ENCODE measurements around the gene SCN2B.

SCN2B gene

DNA sequence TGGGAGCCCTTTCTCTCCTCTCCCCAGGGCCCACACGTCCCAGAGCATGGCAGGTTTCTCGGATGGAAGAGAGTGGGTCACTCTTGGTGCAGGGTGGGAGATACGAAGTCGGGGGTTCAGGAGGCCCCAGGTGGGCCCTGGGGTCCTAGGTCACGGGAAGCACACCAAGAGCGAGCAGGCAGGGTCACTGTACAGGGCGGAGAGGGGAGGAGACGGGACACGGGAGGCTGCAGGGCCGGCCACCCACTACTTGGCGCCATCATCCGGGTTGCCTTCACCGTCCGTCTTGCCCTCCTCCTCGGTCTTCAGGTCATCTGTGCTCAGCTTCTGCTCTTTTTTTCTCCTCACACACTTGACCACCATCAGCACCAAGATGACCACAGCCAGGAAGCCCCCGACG is 9.8 kb downstream of the SCN2B start:
- no peak for DNase-seq (ENCODE audit: low read depth)
- no peak overlapping the region for H3K4me3 ChIP-seq (ENCODE audit: low read depth, low read length)
- in situ Hi-C loops (cut with HindIII; ENCODE audit: low sequenced_read_pairs): no loop called here
- TF ChIP-seq CTCF (IDR thresholded peaks at IDR 0.05; ENCODE audit: low read depth, low read length, missing control alignments): no peak

GRCh38 chr11:118164885-118165284 is 11.6 kb downstream of the SCN2B start:
- no peak overlapping the region for H3K4me3 ChIP-seq (ENCODE audit: low read depth, low read length)
- no peak for TF ChIP-seq CTCF (IDR thresholded peaks at IDR 0.05; ENCODE audit: low read depth, low read length, missing control alignments)
- no peak for DNase-seq (ENCODE audit: low read depth)
- in situ Hi-C loops (cut with HindIII; ENCODE audit: low sequenced_read_pairs): no loop called here

DNA sequence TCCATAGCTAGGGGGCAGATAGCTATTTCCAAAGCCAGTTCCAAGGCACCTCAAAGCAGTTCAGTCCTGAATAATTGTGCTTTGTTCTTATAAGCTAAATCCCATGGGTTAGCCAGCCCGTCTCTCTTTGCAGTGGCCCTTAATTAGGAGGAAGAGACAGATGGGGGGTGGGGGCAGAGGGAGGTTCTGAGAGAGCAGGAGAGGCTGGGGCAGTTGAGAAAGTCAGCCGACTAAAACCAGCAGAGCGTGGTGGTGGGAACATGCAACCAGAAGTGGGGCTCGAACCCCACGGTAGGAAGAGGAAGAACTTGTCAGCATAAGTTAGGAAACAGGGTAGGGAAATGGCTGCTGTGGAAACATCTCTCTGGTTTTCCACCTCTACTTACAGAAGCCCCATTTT is 12.9 kb downstream of the SCN2B start:
- no peak for DNase-seq (ENCODE audit: low read depth)
- H3K4me3 ChIP-seq (ENCODE audit: low read depth, low read length): no peak overlapping the region
- in situ Hi-C loops (cut with HindIII; ENCODE audit: low sequenced_read_pairs): no loop called here
- TF ChIP-seq CTCF (IDR thresholded peaks at IDR 0.05; ENCODE audit: low read depth, low read length, missing control alignments): no peak

DNA sequence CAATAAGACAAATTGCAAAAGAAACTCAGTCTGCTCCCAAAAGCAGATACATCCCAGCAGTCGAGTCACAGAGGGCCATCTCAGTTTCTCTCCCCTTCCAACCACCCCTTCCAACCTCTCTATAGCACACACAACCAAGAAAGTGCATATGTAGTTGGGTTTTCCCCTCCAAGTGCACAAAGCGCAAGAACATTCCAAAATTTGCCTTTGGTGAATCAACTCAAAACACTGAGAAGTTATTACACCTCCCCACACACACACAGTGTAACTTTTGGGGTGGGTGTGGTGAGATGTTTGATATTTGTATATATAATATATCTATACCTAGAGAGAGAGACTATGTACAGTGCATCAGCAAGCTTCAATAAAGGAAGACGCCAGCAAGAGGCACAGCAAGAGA is 13.6 kb downstream of the SCN2B start:
- DNase-seq (ENCODE audit: low read depth): no peak
- no peak for TF ChIP-seq CTCF (IDR thresholded peaks at IDR 0.05; ENCODE audit: low read depth, low read length, missing control alignments)
- in situ Hi-C loops (cut with HindIII; ENCODE audit: low sequenced_read_pairs): no loop called here
- no peak overlapping the region for H3K4me3 ChIP-seq (ENCODE audit: low read depth, low read length)

DNA sequence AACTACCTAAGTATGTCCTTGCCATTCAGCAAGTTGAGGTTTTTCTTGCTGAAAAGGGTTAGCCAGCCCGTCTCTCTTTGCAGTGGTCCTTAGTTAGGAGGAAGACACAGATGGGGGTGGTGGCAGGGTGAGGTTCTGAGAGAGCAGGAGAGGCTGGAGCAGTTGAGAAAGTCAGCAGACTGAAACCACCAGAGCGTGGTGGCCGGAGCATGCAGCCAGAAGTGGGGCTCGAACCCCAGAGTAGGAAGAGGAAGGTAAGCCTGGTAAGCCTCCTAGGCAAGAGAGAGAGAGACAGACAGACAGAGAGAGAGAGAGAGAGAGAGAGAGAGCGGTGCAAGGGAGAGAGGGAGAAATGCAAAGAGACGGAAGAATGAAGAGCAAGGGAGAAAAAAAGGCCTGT is 14.7 kb downstream of the SCN2B start:
- in situ Hi-C loops (cut with HindIII; ENCODE audit: low sequenced_read_pairs): no loop called here

DNA sequence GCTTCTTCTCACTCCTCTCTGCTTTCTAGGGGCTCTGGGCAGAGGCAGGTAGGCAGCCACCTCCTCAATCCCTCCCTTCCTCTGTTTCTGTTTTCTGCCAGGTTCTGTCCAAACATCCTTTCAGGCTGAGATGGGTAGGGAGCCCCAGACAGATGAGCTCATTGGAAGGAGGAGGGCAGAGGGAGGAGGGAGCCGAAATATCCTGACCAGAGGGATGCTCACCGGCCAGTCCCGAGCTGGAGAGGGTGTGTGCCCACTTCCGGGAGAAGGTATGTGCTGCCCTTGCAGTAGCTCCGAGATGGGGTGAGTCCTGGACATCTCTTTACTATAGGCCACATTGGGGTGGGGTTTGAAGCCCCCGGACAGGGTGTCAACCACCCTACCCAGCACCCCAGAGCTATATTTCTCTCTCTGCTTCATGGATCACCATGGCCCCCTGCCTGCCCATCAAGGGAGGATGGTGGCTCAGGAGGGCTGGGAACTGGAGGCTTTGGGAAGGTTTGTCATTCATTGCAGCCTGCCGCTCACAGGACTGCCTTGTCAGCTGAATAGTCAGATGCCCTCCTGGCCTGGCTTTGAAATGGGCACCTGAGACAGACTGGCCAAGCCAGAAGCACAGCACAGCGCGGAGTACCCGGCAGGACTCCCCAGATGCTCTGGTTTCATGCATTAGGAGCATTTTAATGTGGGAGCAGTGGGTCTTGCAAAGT is 19.1 kb downstream of the SCN2B start:
- in situ Hi-C loops (cut with HindIII; ENCODE audit: low sequenced_read_pairs): no loop called here
- no peak for TF ChIP-seq CTCF (IDR thresholded peaks at IDR 0.05; ENCODE audit: low read depth, low read length, missing control alignments)
- no peak for DNase-seq (ENCODE audit: low read depth)
- H3K4me3 ChIP-seq (ENCODE audit: low read depth, low read length): no peak overlapping the region

More for the DNA sequence above, 14.7 kb downstream of the SCN2B start:
- no peak for TF ChIP-seq CTCF (IDR thresholded peaks at IDR 0.05; ENCODE audit: low read depth, low read length, missing control alignments)
- no peak overlapping the region for H3K4me3 ChIP-seq (ENCODE audit: low read depth, low read length)
- DNase-seq (ENCODE audit: low read depth): no peak

Data from astrocyte of the cerebellum (primary cell).